Posterior cingulate gyrus (tissue), 11 donors: ENCODE data around the gene MRPS6.

ENCODE experiments used
- DNase-seq, 10 donors: peaks; one replicate each; pipeline versions ENCODE4 v3.0.0 to v3.0.0-alpha.2; 2020 to 2021; ENCODE audit warnings: mixed read lengths in 3 of 10
- intact Hi-C: fragments of 100-400 bp; cut with DNase I; formaldehyde crosslinking; loops from one replicate; pipeline ENCODE4 v1.15.1; 2023

The MRPS6 gene

GRCh38 chr21:34158866-34159835 is 85.8 kb downstream of the MRPS6 start:
- intact Hi-C loops: no loop called here
- DNase-seq: peak in 1 of 10 donors; percentile 84

- DNase-seq: no peak
- intact Hi-C loops: no loop called here
Measured at GRCh38 chr21:34166468-34166867, 93.1 kb downstream of the MRPS6 start.

- no peak for DNase-seq
- intact Hi-C loops: no loop called here
Measured at GRCh38 chr21:34170886-34171285, 97.5 kb downstream of the MRPS6 start.

- intact Hi-C loops: no loop called here
- no peak for DNase-seq
Measured at GRCh38 chr21:34174470-34174869, 101.1 kb downstream of the MRPS6 start.

GRCh38 chr21:34176448-34176847 is 103.1 kb downstream of the MRPS6 start:
- intact Hi-C loops: no loop called here
- no peak for DNase-seq

- intact Hi-C loops: no loop called here
- DNase-seq: no peak
Measured at GRCh38 chr21:34177919-34178567, 104.7 kb downstream of the MRPS6 start.

GRCh38 chr21:34179204-34179935 is 106.0 kb downstream of the MRPS6 start:
- DNase-seq: no peak
- intact Hi-C loops: no loop called here

- no peak for DNase-seq
Measured at GRCh38 chr21:34180407-34180806, 107.0 kb downstream of the MRPS6 start.

GRCh38 chr21:34180826-34181359 is 107.5 kb downstream of the MRPS6 start:
- DNase-seq: peak in 1 of 10 donors; percentile 26
- intact Hi-C loops: no loop called here

More at GRCh38 chr21:34180407-34180806, 107.0 kb downstream of the MRPS6 start:
- intact Hi-C loops: no loop called here

- DNase-seq: no peak
- intact Hi-C loops: no loop called here
Measured at GRCh38 chr21:34181431-34182039, 108.2 kb downstream of the MRPS6 start.

- intact Hi-C loops: no loop called here
Measured at GRCh38 chr21:34182436-34182835, 109.1 kb downstream of the MRPS6 start.

GRCh38 chr21:34183331-34183928 is 110.1 kb downstream of the MRPS6 start:
- intact Hi-C loops: no loop called here
- no peak for DNase-seq

More at GRCh38 chr21:34182436-34182835, 109.1 kb downstream of the MRPS6 start:
- DNase-seq: no peak

- no peak for DNase-seq
- intact Hi-C loops: no loop called here
Measured at GRCh38 chr21:34184232-34184631, 110.9 kb downstream of the MRPS6 start.

GRCh38 chr21:34185026-34185750 is 111.8 kb downstream of the MRPS6 start:
- intact Hi-C loops: no loop called here
- no peak for DNase-seq

GRCh38 chr21:34186109-34186719 is 112.8 kb downstream of the MRPS6 start:
- no peak for DNase-seq
- intact Hi-C loops: no loop called here

- DNase-seq: no peak
- intact Hi-C loops: no loop called here
Measured at GRCh38 chr21:34187935-34188334, 114.6 kb downstream of the MRPS6 start.

- DNase-seq: no peak
- intact Hi-C loops: no loop called here
Measured at GRCh38 chr21:34189506-34189905, 116.1 kb downstream of the MRPS6 start.

- intact Hi-C loops: no loop called here
- peak in 2 of 10 donors; percentile 34 to 86 for DNase-seq
Measured at GRCh38 chr21:34190576-34191321, 117.4 kb downstream of the MRPS6 start.
